ENCODE measurements around the gene SH3D21.

- TF ChIP-seq CTCF (conservative IDR thresholded peaks at IDR 0.05 in 1 of 2, IDR thresholded peaks at IDR 0.05 in 1 of 2; ENCODE audit: extremely low read depth in 1 of 2, insufficient read depth in 1 of 2, low read depth in 1 of 2, low read length in 2 of 2), result no peak
- TF ChIP-seq EZH2 (IDR thresholded peaks at IDR 0.05; ENCODE audit: borderline replicate concordance, low read length), result no peak
Observed at GRCh38 chr1:36344395-36344680, 38.2 kb downstream of the SH3D21 start.
